ENCODE measurements around the gene ITPR2. TPM values are rescaled to one million over a fixed set of nuclear protein-coding genes. Genes with fewer than 3 reads are reported as not detected.

ITPR2 gene
- total and polyA plus RNA-seq, 2 of the 8 experiments (the other 6 are each of a cell fraction or from before 2014, with no cell fraction given): 4.1 to 48.3 TPM

- Histone ChIP-seq H3K9ac (replicated peaks in 1 of 4; ENCODE audit: extremely low read depth in 1 of 4, low read depth in 3 of 4, low read length in 3 of 4) (no peak overlapping the region), H3K18ac (ENCODE audit: extremely low read depth, low read length) (no peak overlapping the region), H3K27ac (ENCODE audit: low read depth, low read length) (no peak overlapping the region), H2AFZ (ENCODE audit: low read length) (no peak overlapping the region), H2BK20ac (ENCODE audit: low read length) (no peak overlapping the region), H3K4ac (replicated peaks; ENCODE audit: insufficient read length, low read depth, low read length) (no peak overlapping the region), H3K56ac (replicated peaks; ENCODE audit: insufficient read length, low read depth, low read length) (no peak overlapping the region), H3K23ac (ENCODE audit: insufficient read length) (no peak overlapping the region), H3K4me2 (ENCODE audit: insufficient read depth in 1 of 2, low read depth in 2 of 2, low read length in 2 of 2) (no peak overlapping the region), H3K79me1 (ENCODE audit: low read depth, low read length) (no peaks in the 10 kb centered on the region), H3K27me3 (replicated peaks in 1 of 4; ENCODE audit: control insufficient read depth in 3 of 4, extremely low read depth in 1 of 4, insufficient read depth in 3 of 4, low read length in 3 of 4) (no peaks in the 10 kb centered on the region), H3K4me1 (replicated peaks in 1 of 4; ENCODE audit: control insufficient read depth in 3 of 4, insufficient read depth in 4 of 4, low read length in 3 of 4) (no peaks in the 10 kb centered on the region), H2BK5ac (ENCODE audit: low read depth, low read length) (no peak overlapping the region), H4K91ac (replicated peaks; ENCODE audit: insufficient read length, low read length) (no peak overlapping the region), H2BK15ac (ENCODE audit: low read length) (no peak overlapping the region), H3K36me3 (ENCODE audit: control insufficient read depth in 2 of 4, insufficient read depth in 4 of 4, low read length in 3 of 4) (no peaks in the 10 kb centered on the region), H2BK12ac (ENCODE audit: low read depth, low read length) (no peak overlapping the region), H2BK120ac (replicated peaks; ENCODE audit: low read depth, low read length) (no peak overlapping the region), H3K4me3 (ENCODE audit: extremely low read depth in 1 of 4, insufficient read depth in 2 of 4, low read depth in 3 of 4, low read length in 4 of 4) (no peak overlapping the region), H4K20me1 (replicated peaks in 1 of 2; ENCODE audit: control insufficient read depth in 1 of 2, insufficient read depth in 2 of 2, low read length in 2 of 2) (no peaks in the 10 kb centered on the region), H3K79me2 (ENCODE audit: control insufficient read depth in 1 of 2, insufficient read depth in 2 of 2, low read length in 2 of 2) (no peaks in the 10 kb centered on the region), H3K23me2 (ENCODE audit: low read depth, low read length) (no peaks in the 10 kb centered on the region), H4K5ac (ENCODE audit: insufficient read length, low read depth, low read length) (no peak overlapping the region), H4K8ac (ENCODE audit: extremely low read depth, insufficient read depth, low read length) (no peak overlapping the region), H2AK5ac (ENCODE audit: low read depth, low read length) (no peak overlapping the region), H3K14ac (ENCODE audit: insufficient read length) (no peak overlapping the region), H3K9me3 (ENCODE audit: insufficient read depth in 2 of 2, low read depth in 1 of 2, low read length in 1 of 2) (no peaks in the 10 kb centered on the region)
- no peak for TF ChIP-seq SRF (IDR thresholded peaks at IDR 0.05; ENCODE audit: low read depth, low read length)
- no peak for TF ChIP-seq E2F6 (IDR thresholded peaks at IDR 0.05)
- no peak for TF ChIP-seq EP300 (IDR thresholded peaks at IDR 0.05; ENCODE audit: borderline replicate concordance in 1 of 2, low read depth in 2 of 2, low read length in 2 of 2)
- TF ChIP-seq ATF3 (IDR thresholded peaks at IDR 0.05; ENCODE audit: insufficient read depth, low read depth, low read length): no peak
- TF ChIP-seq TAF1 (IDR thresholded peaks at IDR 0.05; ENCODE audit: low read depth, low read length): no peak
- TF ChIP-seq BCL11A (IDR thresholded peaks at IDR 0.05; ENCODE audit: low read depth in 2 of 2, low read length in 2 of 2): no peak
- no peak for TF ChIP-seq MAX (IDR thresholded peaks at IDR 0.05)
- TF ChIP-seq MAFK (IDR thresholded peaks at IDR 0.05; ENCODE audit: low read depth, low read length): no peak
- no peak for TF ChIP-seq TCF12 (IDR thresholded peaks at IDR 0.05; ENCODE audit: low read depth, low read length)
- TF ChIP-seq BRCA1 (IDR thresholded peaks at IDR 0.05; ENCODE audit: low read depth, low read length): no peak
- no peak for TF ChIP-seq TEAD4 (IDR thresholded peaks at IDR 0.05; ENCODE audit: low read depth, low read length)
- no peak for TF ChIP-seq POLR2A (IDR thresholded peaks at IDR 0.05; ENCODE audit: control extremely low read depth in 1 of 2, low read depth in 2 of 2, low read length in 2 of 2)
- no peak for TF ChIP-seq CHD2 (IDR thresholded peaks at IDR 0.05; ENCODE audit: low read length)
- FAIRE-seq (no peak), DNase-seq (ENCODE audit: low read depth in 1 of 2, low spot score in 2 of 2) (no peak)
- 100% methylated on average over 1 of the region's 1 CpG; no CpG with 5 or more reads in 1 of the 2 experiments for WGBS, 2 experiments (ENCODE audit: extremely low coverage in 1 of 2, insufficient coverage in 1 of 2, insufficient read length in 1 of 2, insufficient replicate concordance in 2 of 2, low coverage in 1 of 2, low lambda C conversion rate in 2 of 2, missing lambda C conversion rate in 1 of 2)
- POLR2A ChIA-PET (ENCODE audit: partially characterized antibody): interaction anchor here (1.4 kb wide), 1 partner anchor 10 kb away, joined by 3 read pairs; no protein-coding TSS in a partner anchor
- CTCF ChIA-PET (ENCODE audit: partially characterized antibody): no interaction called here
These were observed 332.9 kb downstream of the ITPR2 start for GRCh38 chr12:26499979-26500640.
